HG02840 (cell line): ENCODE measurements around the gene MEN1.

Experiments
- ATAC-seq: cut with Tn5 transposase; IDR thresholded peaks from one replicate; pipeline ENCODE4 v1.9.1; 2021; ENCODE audit warnings: mild to moderate bottlenecking, moderate library complexity, moderate number of reproducible peaks; ENCODE audit not compliant: unreplicated experiment, low FRiP score

Gene MEN1

DNA sequence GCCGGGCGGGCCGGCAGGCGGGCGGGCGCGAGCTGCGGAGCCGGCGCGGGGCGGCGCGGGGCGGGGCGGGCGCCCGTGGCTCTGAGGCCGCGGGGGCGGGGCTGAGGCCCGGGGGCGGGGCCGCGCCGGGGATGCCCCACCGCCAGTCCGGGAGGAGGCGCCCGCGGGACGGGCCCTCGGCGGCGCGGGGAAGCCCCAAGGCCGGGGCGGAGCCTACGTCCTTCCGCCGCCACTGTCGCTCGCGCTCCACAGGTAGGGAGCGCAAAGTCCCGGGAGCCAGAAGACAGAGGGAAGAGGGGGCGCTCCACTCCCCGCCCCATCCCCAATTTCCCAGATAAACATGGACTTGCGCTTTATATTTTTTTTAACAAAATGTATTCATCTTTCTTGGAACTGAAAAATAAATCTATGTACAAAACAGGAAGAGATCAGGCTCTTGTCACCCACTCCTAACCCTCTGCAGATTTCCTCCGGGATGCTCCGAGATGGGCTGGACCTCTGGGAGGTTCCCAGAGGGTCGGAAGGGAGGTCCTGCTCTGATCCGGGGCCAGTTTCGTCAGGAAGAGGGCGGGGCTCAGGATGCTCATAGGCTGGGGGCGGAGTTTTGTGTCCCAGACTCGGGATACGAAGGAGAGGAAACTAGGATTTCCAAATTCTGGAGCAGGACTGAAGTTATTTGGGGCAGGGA lies 7.0 kb downstream of the MEN1 start, which contains the start of gene MAP4K2:
Gene MAP4K2 (minus strand): TSS at position 57 of the 688 bp plus-strand sequence. CDS start 65 bp downstream, outside the sequence.
- peak; percentile 57 for ATAC-seq

GRCh38 chr11:64802370-64803157 lies 7.8 kb downstream of the MEN1 start:
- peak; percentile 23 for ATAC-seq

DNA sequence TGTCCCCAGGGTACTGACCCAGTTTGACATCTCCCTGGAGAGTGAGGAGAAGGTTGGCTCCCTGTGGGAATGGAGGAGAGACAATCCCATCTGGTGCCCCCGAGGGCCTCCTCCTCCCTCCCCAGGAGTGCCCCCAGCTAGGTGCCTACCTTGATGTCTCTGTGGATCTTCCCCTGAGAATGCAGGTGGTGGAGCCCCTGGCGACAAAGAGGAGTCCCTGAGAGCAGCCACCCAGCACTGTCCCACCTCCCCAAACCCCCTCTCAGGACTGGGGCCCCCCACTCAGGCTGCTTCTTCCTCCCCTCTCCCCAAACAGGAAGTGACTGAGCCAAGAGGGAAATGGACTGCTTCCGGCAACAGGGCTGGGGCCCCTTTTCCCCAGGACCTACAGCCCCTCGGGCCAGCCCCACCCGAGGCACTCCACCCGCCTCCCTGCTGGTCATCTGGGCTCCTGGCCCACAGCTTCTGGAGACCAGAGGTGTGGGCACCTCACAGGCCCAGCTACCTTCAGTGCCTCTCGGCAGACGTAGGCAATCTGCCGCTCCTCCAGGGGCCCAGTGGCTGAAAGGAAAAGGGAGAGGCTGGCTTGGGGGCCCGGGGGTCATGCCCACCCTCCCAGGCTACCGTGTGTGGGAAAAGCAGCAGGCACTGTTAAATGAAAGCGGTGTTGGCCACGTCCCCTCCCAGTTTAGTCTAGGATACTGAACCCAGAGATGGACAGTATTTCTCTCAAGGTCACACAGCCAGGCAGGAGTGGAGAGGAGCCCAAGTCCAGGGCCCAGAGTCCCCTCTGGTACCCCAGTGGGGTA lies 8.6 kb downstream of the MEN1 start:
- no peak for ATAC-seq

- ATAC-seq, result no peak
Measured at GRCh38 chr11:64801158-64801464, 9.2 kb downstream of the MEN1 start.

DNA sequence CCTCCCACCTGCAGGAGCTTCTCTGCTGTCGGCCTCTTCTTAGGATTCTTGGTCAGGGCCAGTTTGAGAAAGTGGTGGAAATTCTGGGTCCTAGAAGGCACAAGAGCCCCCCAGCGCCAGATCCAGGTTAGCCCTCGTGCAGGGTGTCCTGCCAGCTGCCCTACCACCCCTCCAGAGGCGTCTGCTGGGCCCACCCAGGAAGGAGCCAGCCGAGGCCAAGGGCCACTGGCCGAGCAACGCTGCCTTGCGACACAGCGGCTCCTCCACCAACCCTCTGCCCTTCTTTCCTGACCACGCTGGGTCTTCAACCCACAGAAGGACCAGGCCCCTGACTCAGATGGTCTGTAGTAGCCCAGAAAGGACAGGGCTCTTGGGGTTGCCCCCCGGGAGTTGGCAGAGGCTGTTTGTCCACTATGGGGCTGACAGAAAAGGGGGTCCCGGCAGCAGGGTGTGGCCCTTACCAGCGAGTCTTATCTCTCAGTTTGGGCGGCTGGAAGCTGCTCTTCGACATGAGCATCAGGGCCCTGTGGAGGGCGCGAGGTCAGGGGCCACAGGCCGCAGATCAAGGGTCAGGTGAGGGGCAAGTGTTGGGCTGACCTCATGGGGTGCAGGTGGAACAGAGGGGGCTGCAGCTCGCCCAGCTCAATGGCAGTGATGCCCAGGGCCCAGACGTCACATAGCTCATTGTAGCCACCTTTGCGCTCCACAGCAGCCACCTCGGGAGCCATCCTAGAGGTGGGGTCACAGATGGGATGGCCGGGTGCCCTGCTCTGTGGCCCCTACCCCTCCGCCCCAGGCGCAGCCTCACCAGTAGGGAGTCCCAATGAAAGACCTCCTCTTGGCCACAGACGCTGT lies 9.8 kb downstream of the MEN1 start:
- ATAC-seq, result no peak

DNA sequence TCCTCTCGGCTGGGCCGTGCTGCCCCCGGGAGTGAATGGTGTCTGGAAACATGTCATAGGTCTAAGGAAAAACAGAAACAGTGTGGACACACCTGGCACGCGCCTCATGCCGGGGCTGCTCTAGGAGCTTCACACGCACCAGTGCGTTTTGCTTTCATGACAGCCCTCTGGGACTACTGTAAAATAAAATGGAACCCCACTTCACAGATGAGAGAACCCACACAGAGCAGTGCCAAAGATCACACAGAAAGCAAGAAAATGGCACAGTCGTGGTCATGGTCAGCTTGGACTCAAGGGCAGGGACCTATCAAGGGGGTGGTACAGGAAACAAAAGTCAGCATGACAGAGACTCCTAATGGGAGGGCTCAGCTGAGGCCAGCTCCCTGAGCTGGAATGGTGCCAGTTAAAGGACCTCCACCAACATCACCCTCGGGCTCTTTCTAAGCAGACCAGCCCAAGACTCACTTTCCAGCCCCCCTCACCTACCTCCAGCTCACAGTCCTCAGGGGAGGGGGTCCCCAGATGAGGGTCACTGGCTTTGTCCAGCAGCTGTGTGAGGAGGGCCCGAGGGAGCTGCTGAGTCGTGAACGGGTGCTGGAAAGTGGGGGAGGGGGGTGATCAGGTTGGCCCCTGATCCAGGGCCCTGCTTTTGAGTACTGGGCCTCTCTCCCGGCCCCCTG lies 10.6 kb downstream of the MEN1 start:
- ATAC-seq, result no peak

- ATAC-seq, result no peak
Measured at GRCh38 chr11:64799256-64799622, 11.1 kb downstream of the MEN1 start.

DNA sequence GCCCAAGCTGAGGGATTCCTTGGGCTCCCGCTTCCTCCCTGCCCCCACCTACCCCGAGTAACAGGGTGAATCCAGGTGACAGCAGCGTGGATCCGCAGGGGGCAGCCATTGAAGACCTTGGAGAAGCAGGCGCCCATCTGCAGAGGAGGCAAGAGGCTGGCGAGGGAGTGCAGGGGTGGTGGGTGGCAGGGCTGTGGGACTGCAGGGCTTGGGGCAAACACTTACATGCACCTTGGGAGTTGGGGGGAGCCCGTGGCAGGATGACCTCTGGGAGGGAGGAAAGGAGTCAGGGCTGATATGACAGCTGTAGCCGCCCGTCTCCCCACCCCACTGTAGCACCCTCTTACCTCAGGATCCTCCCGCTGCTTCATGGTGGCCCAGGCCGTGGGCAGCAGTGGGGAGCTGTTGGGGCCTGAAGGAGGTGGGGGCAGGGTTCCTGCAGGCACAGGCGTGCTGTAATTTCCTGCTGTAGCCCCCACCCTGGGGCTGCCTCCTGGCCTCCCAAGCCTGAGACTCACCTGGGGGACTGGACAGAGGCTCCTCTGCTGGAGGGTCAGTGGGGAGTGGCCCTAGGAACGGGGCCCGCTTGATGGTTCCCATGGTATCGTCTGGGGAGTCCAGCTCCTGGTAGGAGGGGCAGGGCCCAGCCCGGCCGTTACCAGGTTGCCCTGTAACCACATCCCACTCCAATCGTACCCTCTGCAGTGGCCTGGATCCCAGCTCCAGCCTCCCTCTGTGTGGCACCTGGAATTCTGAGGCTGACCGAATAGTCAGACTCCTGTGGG lies 13.4 kb downstream of the MEN1 start:
- ATAC-seq, result no peak

GRCh38 chr11:64796047-64796756 lies 14.1 kb downstream of the MEN1 start:
- ATAC-seq, result no peak

- ATAC-seq, result no peak
Measured at GRCh38 chr11:64794526-64794925, 15.8 kb downstream of the MEN1 start.

- ATAC-seq, result no peak
Measured at GRCh38 chr11:64793271-64794160, 16.8 kb downstream of the MEN1 start.

- ATAC-seq, result no peak
Measured at GRCh38 chr11:64792482-64792881, 17.9 kb downstream of the MEN1 start.

GRCh38 chr11:64791781-64792291 lies 18.5 kb downstream of the MEN1 start:
- no peak for ATAC-seq

GRCh38 chr11:64790205-64791095 lies 19.9 kb downstream of the MEN1 start:
- ATAC-seq, result no peak

DNA sequence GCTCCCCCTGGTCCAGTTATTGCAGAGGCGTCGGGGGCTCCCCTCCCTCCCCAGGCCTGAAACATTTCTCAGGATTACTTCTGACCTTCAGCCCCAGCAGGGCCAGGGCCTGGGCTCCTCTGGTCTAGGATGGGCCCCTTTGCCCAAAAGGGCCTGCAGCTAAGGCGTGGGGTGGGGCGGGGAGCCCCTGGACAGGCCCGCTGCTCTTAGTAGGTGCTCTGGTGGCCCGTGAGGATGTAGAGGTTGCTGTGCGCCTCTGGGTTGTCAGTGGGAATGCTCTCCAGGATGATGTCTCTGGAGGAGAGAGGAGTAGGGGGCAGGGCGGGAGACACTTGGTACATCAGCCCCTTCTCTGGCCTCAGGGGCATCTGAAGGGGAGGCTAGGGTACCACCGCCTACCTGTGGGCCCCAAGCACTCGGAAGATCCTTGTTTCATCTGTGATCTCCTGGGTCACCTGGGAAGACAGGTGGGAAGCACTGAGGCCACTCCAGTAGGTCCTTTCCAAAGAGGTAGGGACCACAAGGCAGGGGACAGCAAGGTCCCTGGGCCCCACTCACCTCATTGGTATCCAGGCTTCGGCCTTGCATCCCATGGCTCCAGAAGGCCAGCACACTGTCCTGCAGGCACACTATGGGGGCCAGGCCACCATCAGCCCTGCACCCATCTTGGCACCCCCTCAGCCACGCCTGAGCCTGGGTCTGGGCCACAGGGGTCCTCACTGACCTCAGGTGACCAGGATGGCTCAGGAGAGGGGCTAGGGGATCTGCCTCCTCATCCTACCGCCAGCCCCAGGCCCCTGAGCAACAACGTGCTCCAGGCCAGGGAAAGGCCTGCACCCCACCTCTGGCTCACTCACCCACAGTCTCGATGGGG lies 20.8 kb downstream of the MEN1 start:
- no peak for ATAC-seq
